ENCODE data around the gene IL27RA. TPM values are rescaled to one million over a fixed set of nuclear protein-coding genes. Genes with fewer than 3 reads are reported as not detected.

Gene IL27RA
- total RNA-seq, 1 experiment from 2014 or later = 18.3 TPM

DNA sequence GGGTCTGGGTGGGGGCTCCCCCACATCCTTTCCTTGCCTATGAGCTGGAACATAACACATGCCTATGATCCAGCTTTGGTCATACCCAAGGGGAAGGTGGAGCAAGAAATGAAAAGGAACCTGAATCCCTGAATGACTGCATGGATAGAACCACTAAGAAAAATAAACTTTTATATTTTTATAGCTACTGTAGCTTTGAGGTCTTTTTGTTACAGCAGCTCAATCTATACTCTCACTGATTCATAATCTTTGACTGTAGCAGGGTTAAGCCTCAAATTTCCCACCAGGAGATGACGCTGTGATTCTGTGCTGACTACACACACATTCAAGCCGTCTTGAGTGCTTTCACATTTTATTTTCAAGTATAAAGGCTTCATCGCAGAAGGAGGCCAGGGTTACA, 21.5 kb downstream of the IL27RA start:
- Histone ChIP-seq H2AFZ (ENCODE audit: low read depth, low read length, poor library complexity, severe bottlenecking) (no peak overlapping the region), H3K4me3 (replicated peaks in 1 of 2; ENCODE audit: low read depth in 1 of 2, low read length in 2 of 2) (no peak overlapping the region), H3K9me3 (ENCODE audit: control insufficient read depth in 1 of 2, insufficient read depth in 1 of 2, low read depth in 1 of 2, low read length in 2 of 2) (no peaks in the 10 kb centered on the region), H3K36me3 (ENCODE audit: control insufficient read depth in 1 of 2, insufficient read depth in 2 of 2, low read length in 2 of 2) (peaks cover 0 to 6% of the 10 kb centered on the region in 2 experiments; a peak in 2 of 4 replicates), H3K27me3 (ENCODE audit: insufficient read depth, low read length) (no peaks in the 10 kb centered on the region), H3K27ac (ENCODE audit: low read depth, low read length) (no peak overlapping the region), H3K4me2 (ENCODE audit: low read length) (no peak overlapping the region), H3K9me2 (ENCODE audit: insufficient read depth) (no peaks in the 10 kb centered on the region), H3K79me2 (ENCODE audit: insufficient read depth, low read length) (no peaks in the 10 kb centered on the region), H4K20me1 (ENCODE audit: insufficient read depth) (no peaks in the 10 kb centered on the region), H3K9ac (ENCODE audit: low read length) (no peak overlapping the region), H3K4me1 (ENCODE audit: control insufficient read depth in 1 of 2, insufficient read depth in 2 of 2, low read length in 2 of 2) (peaks cover 1 to 11% of the 10 kb centered on the region in 2 experiments)
- ChIA-PET CTCF (interaction anchor here (1.2 kb wide), 1 partner anchor 10 kb away, joined by 7 read pairs; no protein-coding TSS in a partner anchor), POLR2A (interaction anchor here (0.6 kb wide), 1 partner anchor 29 kb away, joined by 3 read pairs; no protein-coding TSS in a partner anchor), RAD21 (ENCODE audit: low non-redundant PET in 1 of 2, low total read pairs in 2 of 2, uncharacterized antibody in 2 of 2, unreplicated experiment in 2 of 2) (no interaction called here)
- intact Hi-C loops (cut with micrococcal nuclease) = no loop called here
- TF ChIP-seq, protein P1, sequence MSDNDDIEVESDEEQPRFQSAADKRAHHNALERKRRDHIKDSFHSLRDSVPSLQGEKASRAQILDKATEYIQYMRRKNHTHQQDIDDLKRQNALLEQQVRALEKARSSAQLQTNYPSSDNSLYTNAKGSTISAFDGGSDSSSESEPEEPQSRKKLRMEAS (IDR thresholded peaks at IDR 0.05) = no peak
- no peak for TF ChIP-seq SP1 (IDR thresholded peaks at IDR 0.05; ENCODE audit: low read depth)
- no peak for TF ChIP-seq EZH2phosphoT487 (IDR thresholded peaks at IDR 0.05; ENCODE audit: borderline replicate concordance)
- TF ChIP-seq, protein P2, sequence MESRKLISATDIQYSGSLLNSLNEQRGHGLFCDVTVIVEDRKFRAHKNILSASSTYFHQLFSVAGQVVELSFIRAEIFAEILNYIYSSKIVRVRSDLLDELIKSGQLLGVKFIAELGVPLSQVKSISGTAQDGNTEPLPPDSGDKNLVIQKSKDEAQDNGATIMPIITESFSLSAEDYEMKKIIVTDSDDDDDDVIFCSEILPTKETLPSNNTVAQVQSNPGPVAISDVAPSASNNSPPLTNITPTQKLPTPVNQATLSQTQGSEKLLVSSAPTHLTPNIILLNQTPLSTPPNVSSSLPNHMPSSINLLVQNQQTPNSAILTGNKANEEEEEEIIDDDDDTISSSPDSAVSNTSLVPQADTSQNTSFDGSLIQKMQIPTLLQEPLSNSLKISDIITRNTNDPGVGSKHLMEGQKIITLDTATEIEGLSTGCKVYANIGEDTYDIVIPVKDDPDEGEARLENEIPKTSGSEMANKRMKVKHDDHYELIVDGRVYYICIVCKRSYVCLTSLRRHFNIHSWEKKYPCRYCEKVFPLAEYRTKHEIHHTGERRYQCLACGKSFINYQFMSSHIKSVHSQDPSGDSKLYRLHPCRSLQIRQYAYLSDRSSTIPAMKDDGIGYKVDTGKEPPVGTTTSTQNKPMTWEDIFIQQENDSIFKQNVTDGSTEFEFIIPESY (IDR thresholded peaks at IDR 0.05; ENCODE audit: extremely low read depth, insufficient replicate concordance, low read length) = no peak
- TF ChIP-seq POLR2AphosphoS5 (IDR thresholded peaks at IDR 0.05; ENCODE audit: low read depth, low read length) = no peak
- TF ChIP-seq POLR2A (IDR thresholded peaks at IDR 0.05; ENCODE audit: borderline replicate concordance, extremely low read depth, insufficient read depth, insufficient read length) = no peak
- TF ChIP-seq SIN3A (IDR thresholded peaks at IDR 0.05; ENCODE audit: low read depth) = no peak
- no peak for TF ChIP-seq JUND (IDR thresholded peaks at IDR 0.05)
- TF ChIP-seq, protein P3, sequence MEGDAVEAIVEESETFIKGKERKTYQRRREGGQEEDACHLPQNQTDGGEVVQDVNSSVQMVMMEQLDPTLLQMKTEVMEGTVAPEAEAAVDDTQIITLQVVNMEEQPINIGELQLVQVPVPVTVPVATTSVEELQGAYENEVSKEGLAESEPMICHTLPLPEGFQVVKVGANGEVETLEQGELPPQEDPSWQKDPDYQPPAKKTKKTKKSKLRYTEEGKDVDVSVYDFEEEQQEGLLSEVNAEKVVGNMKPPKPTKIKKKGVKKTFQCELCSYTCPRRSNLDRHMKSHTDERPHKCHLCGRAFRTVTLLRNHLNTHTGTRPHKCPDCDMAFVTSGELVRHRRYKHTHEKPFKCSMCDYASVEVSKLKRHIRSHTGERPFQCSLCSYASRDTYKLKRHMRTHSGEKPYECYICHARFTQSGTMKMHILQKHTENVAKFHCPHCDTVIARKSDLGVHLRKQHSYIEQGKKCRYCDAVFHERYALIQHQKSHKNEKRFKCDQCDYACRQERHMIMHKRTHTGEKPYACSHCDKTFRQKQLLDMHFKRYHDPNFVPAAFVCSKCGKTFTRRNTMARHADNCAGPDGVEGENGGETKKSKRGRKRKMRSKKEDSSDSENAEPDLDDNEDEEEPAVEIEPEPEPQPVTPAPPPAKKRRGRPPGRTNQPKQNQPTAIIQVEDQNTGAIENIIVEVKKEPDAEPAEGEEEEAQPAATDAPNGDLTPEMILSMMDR (IDR thresholded peaks at IDR 0.05 in 2 of 3, conservative IDR thresholded peaks at IDR 0.05 in 1 of 3; ENCODE audit: borderline replicate concordance in 1 of 3, insufficient read depth in 1 of 3, low read depth in 2 of 3, low read length in 2 of 3) = no peak
- TF ChIP-seq EZH2 (IDR thresholded peaks at IDR 0.05) = no peak
- TF ChIP-seq CBX3 (IDR thresholded peaks at IDR 0.05; ENCODE audit: low read depth) = no peak
- TF ChIP-seq ZNF274 (IDR thresholded peaks at IDR 0.05; ENCODE audit: low read depth, low read length) = no peak
- TF ChIP-seq, protein P4, sequence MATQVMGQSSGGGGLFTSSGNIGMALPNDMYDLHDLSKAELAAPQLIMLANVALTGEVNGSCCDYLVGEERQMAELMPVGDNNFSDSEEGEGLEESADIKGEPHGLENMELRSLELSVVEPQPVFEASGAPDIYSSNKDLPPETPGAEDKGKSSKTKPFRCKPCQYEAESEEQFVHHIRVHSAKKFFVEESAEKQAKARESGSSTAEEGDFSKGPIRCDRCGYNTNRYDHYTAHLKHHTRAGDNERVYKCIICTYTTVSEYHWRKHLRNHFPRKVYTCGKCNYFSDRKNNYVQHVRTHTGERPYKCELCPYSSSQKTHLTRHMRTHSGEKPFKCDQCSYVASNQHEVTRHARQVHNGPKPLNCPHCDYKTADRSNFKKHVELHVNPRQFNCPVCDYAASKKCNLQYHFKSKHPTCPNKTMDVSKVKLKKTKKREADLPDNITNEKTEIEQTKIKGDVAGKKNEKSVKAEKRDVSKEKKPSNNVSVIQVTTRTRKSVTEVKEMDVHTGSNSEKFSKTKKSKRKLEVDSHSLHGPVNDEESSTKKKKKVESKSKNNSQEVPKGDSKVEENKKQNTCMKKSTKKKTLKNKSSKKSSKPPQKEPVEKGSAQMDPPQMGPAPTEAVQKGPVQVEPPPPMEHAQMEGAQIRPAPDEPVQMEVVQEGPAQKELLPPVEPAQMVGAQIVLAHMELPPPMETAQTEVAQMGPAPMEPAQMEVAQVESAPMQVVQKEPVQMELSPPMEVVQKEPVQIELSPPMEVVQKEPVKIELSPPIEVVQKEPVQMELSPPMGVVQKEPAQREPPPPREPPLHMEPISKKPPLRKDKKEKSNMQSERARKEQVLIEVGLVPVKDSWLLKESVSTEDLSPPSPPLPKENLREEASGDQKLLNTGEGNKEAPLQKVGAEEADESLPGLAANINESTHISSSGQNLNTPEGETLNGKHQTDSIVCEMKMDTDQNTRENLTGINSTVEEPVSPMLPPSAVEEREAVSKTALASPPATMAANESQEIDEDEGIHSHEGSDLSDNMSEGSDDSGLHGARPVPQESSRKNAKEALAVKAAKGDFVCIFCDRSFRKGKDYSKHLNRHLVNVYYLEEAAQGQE (IDR thresholded peaks at IDR 0.05; ENCODE audit: low read depth) = no peak
- TF ChIP-seq FOSL1 (IDR thresholded peaks at IDR 0.05; ENCODE audit: low read depth) = no peak
- no peak for TF ChIP-seq YY1 (IDR thresholded peaks at IDR 0.05; ENCODE audit: extremely low read depth, insufficient replicate concordance, low read depth, low read length)
- BruUV-seq (replicated peaks) = no TSS peak
- DNase-seq (ENCODE audit: low read depth, low spot score) = no peak
- no peak for ATAC-seq

Measured in HCT116 (cell line).